Left lung (tissue), 10 donors: Measurements from ENCODE around the gene ADAMTS17. TPM values are rescaled to one million over a fixed set of nuclear protein-coding genes. Genes with fewer than 3 reads are reported as not detected.

Source experiments
- ATAC-seq: fragments of 200-7000 bp; cut with Tn5 transposase; one replicate; pipeline ENCODE4 v1.9.1; 2020; ENCODE audit warnings: moderate library complexity
- DNase-seq, 4 donors: peaks; one replicate each; pipeline ENCODE4 v3.0.0-alpha.2; 2013 to 2020
- H3K27ac ChIP-seq, 2 donors: fragments of 200-600 bp; sonication (generic) in 1 of 2; one replicate each; pipeline versions ENCODE4 v1.5.0 to v1.8.0; 2020 to 2021
- H3K27me3 ChIP-seq, 2 donors: fragments of 200-600 bp; sonication (generic) in 1 of 2; one replicate each; pipeline versions ENCODE4 v1.5.0 to v1.8.0; 2020 to 2021
- H3K36me3 ChIP-seq, 2 donors: fragments of 200-600 bp; sonication (generic) in 1 of 2; one replicate each; pipeline versions ENCODE4 v1.5.0 to v1.8.0; 2020 to 2021
- H3K4me1 ChIP-seq, 2 donors: fragments of 200-600 bp; one replicate each; pipeline ENCODE4 v1.8.0; 2021
- H3K4me3 ChIP-seq, 2 donors: fragments of 200-600 bp; sonication (generic) in 1 of 2; one replicate each; pipeline versions ENCODE4 v1.5.0 to v1.8.0; 2020 to 2021; ENCODE audit warnings: mild to moderate bottlenecking in 1 of 2
- H3K9me3 ChIP-seq, 2 donors: fragments of 200-600 bp; sonication (generic) in 1 of 2; one replicate each; pipeline versions ENCODE4 v1.5.0 to v1.8.0; 2020 to 2021
- intact Hi-C, 2 donors: fragments of 100-400 bp; cut with DNase I; formaldehyde crosslinking; loops; one replicate each; pipeline versions ENCODE4 v1.11.2 to v1.14.2; 2022
- polyA plus RNA-seq, 6 donors: library from polyadenylated mRNA; unstranded; fragments of 120-200 nt; gene quantifications; one replicate each; pipeline ENCODE4 v1.2.1, GENCODE V29; 2013; ENCODE audit not compliant: insufficient read length in 6 of 6
- total RNA-seq, 2 donors: library from RNA; stranded (reverse); fragmentation: NEBNext Ultra II Directional; extraction: Animal tissue kit (Norgen Biotek cat#: 25700); gene quantifications; one replicate each; pipeline ENCODE4 v1.2.1, GENCODE V29; 2021
- TF ChIP-seq, protein P1 (sequence below), 2 donors: fragments of 200-600 bp; sonication (generic) in 1 of 2; IDR thresholded peaks; one replicate each; pipeline versions ENCODE4 v1.5.0 to v1.8.0; 2021; ENCODE audit warnings: antibody characterized with exemption in 2 of 2
- donor health status: DM: no; HTN: yes; CAD: no.
- donor health status: DM: no; HTN: no; CAD: no.

ADAMTS17 gene
- total and polyA plus RNA-seq, 8 donors = 2.0 to 3.9 (median 3.4) TPM

- intact Hi-C loops = no loop called here
- ATAC-seq = no peak
Observed at GRCh38 chr15:100019601-100020000, 322.2 kb downstream of the ADAMTS17 start.

DNA sequence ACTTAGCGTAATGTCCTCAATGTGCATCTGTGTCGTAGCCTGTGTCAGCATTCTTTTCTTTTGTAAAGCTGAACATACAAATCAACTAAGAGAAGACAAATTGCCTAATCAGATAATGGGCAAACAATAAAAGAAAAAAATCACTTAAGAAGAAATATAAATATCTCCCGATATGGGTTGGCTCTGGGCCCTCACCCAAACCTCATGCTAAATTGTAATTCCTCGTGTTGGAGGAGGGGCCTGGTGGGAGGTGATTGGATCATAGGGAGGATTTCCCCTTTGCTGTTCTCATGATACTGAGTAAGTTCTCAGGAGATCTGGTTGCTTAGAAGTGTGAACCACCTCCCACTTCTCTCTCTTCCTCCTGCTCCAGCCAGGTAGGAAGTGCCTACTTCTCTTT lies 323.6 kb downstream of the ADAMTS17 start:
- H3K36me3 ChIP-seq = no peaks in the 10 kb centered on the region
- DNase-seq (no peak), ATAC-seq (no peak)
- H3K27ac ChIP-seq = no peak overlapping the region
- no peak overlapping the region for H3K4me3 ChIP-seq
- H3K9me3 ChIP-seq = peaks cover 0 to 2% of the 10 kb centered on the region in 2 donors
- H3K27me3 ChIP-seq = no peaks in the 10 kb centered on the region
- intact Hi-C loops = no loop called here
- no peaks in the 10 kb centered on the region for H3K4me1 ChIP-seq
- TF ChIP-seq, protein P1, sequence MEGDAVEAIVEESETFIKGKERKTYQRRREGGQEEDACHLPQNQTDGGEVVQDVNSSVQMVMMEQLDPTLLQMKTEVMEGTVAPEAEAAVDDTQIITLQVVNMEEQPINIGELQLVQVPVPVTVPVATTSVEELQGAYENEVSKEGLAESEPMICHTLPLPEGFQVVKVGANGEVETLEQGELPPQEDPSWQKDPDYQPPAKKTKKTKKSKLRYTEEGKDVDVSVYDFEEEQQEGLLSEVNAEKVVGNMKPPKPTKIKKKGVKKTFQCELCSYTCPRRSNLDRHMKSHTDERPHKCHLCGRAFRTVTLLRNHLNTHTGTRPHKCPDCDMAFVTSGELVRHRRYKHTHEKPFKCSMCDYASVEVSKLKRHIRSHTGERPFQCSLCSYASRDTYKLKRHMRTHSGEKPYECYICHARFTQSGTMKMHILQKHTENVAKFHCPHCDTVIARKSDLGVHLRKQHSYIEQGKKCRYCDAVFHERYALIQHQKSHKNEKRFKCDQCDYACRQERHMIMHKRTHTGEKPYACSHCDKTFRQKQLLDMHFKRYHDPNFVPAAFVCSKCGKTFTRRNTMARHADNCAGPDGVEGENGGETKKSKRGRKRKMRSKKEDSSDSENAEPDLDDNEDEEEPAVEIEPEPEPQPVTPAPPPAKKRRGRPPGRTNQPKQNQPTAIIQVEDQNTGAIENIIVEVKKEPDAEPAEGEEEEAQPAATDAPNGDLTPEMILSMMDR (IDR thresholded peaks at IDR 0.05) = no peak

More at GRCh38 chr15:100019601-100020000, 322.2 kb downstream of the ADAMTS17 start:
- Histone ChIP-seq H3K36me3 (no peaks in the 10 kb centered on the region), H3K9me3 (peaks cover 0 to 2% of the 10 kb centered on the region in 2 donors), H3K27me3 (no peaks in the 10 kb centered on the region), H3K27ac (no peak overlapping the region), H3K4me3 (no peak overlapping the region), H3K4me1 (no peaks in the 10 kb centered on the region)
- no peak for DNase-seq
- TF ChIP-seq, protein P1 (IDR thresholded peaks at IDR 0.05) = no peak

GRCh38 chr15:100017140-100017539 lies 324.6 kb downstream of the ADAMTS17 start:
- ATAC-seq (no peak), DNase-seq (no peak)
- Histone ChIP-seq H3K36me3 (no peaks in the 10 kb centered on the region), H3K4me3 (no peak overlapping the region), H3K27me3 (no peaks in the 10 kb centered on the region), H3K9me3 (peaks cover 0 to 3% of the 10 kb centered on the region in 2 donors), H3K27ac (no peak overlapping the region), H3K4me1 (no peaks in the 10 kb centered on the region)
- TF ChIP-seq, protein P1 (IDR thresholded peaks at IDR 0.05) = no peak
- intact Hi-C loops = no loop called here

GRCh38 chr15:100016632-100017031 lies 325.1 kb downstream of the ADAMTS17 start:
- Histone ChIP-seq H3K27ac (no peak overlapping the region), H3K9me3 (peaks cover 0 to 3% of the 10 kb centered on the region in 2 donors), H3K4me3 (no peak overlapping the region), H3K36me3 (no peaks in the 10 kb centered on the region), H3K4me1 (no peaks in the 10 kb centered on the region), H3K27me3 (no peaks in the 10 kb centered on the region)
- ATAC-seq (no peak), DNase-seq (no peak)
- TF ChIP-seq, protein P1 (IDR thresholded peaks at IDR 0.05) = no peak
- intact Hi-C loops = no loop called here

GRCh38 chr15:100011235-100011634 lies 330.5 kb downstream of the ADAMTS17 start:
- intact Hi-C loops = no loop called here
- Histone ChIP-seq H3K4me1 (no peaks in the 10 kb centered on the region), H3K27ac (no peak overlapping the region), H3K36me3 (no peaks in the 10 kb centered on the region), H3K4me3 (no peak overlapping the region), H3K9me3 (peaks cover 0 to 2% of the 10 kb centered on the region in 2 donors), H3K27me3 (no peaks in the 10 kb centered on the region)
- no peak for ATAC-seq
- DNase-seq = no peak
- TF ChIP-seq, protein P1 (IDR thresholded peaks at IDR 0.05) = no peak
